GM21423 (cell line): Measurements from ENCODE around the gene PTN.

Experiments
- ATAC-seq: cut with Tn5 transposase; IDR thresholded peaks from one replicate; pipeline ENCODE4 v1.9.1; 2021; ENCODE audit warnings: mild to moderate bottlenecking, moderate library complexity; ENCODE audit not compliant: unreplicated experiment

Gene PTN, protein sequence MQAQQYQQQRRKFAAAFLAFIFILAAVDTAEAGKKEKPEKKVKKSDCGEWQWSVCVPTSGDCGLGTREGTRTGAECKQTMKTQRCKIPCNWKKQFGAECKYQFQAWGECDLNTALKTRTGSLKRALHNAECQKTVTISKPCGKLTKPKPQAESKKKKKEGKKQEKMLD

GRCh38 chr7:137343281-137343841 lies at the start of gene PTN:
Gene PTN (minus strand): TSS chr7:137343733. CDS start chr7:137254973, 88,760 bp downstream.
- ATAC-seq = no peak

DNA sequence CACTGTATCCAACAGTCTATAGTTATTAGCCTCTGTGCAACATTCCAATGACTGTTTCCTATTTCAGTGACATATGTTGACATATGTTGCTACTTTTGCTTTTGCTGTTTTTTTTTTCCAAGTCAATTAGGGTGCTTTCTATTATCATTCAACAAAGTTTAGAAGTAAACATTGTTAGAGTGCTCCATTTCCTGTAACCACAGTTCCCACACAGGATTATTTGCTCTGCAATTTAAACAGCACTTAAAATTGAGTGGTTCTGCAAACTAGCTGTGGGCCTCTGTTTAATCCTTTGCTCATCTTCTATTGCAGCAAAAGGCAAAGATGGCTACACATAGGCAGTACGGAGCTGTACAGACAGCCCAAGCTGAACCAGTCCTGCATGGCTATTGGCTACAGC lies 46.5 kb upstream of the PTN start:
- ATAC-seq = no peak

DNA sequence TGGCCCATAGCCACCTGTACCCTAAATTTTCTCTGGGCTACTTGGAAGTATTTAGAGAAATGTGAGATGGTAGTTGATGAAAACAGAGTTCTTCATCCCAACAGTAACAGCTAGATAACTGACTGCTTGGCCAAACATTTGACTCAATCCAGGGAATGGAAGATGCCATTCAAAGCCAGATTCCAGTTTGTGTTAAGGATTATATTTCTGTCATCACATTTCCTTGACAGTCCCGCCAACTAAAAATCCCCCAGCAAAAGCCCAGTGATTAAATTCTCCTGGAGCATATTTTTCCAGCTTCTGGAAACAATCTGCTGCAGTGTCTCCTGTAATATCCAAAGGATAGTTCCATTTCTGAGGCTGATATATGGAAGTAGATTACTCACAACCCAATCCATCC lies 45.4 kb upstream of the PTN start:
- ATAC-seq = no peak

GRCh38 chr7:137386966-137387365 lies 43.4 kb upstream of the PTN start:
- no peak for ATAC-seq

DNA sequence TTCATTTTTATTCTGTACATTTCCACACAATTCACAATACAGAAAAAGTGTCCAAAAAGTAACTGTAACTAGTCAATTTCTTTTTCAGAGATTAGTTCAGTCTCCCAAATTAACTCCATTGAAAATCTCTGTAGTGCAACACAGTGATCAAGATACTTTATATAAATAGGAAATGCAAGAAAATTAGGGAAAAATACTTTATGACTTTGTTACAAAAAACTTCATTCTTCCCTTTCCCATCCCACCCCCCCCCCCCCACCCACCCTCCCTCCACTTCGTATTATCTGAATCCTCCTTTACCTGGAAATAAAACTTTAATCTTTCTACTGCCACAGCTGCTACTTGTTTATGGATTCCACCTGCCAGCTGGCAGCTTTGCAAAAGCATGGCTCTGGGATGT lies 37.5 kb upstream of the PTN start:
- ATAC-seq = no peak

DNA sequence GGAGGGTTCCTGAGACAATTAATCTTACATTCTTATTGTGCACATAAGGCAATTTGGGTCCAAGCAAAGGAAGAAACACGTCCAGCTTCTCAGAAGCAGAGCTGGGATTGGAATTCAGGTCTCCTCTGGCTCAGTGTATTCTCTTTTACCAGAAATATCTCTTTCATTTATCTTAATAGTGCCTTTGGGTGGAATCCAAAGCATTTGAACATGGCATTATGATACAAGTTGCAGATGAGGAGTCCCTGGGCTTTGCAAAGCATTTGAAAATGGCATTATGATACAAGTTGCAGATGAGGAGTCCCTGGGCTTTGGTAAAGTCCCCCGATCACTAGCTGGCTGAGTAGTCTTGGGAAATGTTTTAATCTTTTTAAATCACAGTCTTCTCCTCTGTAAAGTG lies 30.0 kb upstream of the PTN start:
- no peak for ATAC-seq

DNA sequence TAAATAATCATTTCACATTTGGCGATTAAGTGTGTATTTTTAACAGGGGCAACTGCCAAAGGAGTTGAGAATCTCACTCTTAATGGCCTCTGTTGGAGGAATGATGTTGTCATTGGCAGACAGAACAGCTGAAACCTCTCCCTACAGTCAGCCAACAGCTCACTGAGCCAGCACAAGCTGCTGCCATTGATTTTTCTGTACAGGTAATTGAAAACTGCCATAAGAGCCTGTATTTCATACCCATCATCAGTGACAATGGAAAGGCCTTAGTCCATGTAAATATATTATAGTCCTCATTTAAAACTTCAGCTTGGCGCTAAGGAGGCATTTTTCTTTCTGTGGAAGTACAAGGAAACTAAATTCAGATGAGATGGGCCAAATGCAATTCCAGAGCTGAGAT lies 28.1 kb upstream of the PTN start:
- no peak for ATAC-seq

DNA sequence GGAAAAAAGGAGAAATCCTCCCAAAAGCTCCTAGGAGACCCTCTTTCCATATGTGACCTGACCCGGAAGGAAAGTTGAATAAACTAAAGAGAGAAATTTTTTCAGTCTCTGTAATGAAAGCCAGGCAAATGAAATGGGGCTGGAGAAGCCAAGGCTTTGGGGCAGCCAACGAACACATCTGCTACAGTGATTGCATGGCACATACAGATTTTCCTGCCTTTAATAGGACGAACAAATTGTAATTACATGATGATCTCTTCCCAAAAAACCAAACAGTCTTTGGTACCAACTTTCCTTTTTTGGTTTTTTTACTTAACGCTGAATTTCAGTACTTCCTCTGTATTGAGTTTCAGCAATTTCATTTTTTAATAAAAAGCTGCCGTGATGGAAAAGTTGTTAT lies 23.5 kb upstream of the PTN start:
- no peak for ATAC-seq

DNA sequence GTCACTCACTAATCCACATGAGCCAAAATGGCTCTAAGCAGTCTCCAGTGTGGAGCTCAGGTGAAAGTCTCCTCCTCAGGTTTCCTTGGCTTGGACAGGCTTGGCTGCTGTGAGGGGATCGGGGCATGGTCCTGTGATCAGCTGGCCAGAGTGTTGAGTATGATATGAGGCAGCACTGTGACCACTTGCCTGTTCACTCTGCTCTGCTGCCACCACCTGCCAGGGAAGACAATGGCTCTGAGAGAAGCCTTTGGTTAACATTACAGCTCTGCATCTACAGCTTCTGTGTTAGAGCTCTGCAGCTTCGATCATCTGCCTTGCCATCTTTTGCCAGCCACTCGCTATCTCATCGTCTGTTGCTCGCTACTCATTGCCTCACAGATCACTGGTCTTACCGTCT lies 20.1 kb upstream of the PTN start:
- ATAC-seq = no peak

GRCh38 chr7:137360087-137360679 lies 16.6 kb upstream of the PTN start:
- no peak for ATAC-seq

DNA sequence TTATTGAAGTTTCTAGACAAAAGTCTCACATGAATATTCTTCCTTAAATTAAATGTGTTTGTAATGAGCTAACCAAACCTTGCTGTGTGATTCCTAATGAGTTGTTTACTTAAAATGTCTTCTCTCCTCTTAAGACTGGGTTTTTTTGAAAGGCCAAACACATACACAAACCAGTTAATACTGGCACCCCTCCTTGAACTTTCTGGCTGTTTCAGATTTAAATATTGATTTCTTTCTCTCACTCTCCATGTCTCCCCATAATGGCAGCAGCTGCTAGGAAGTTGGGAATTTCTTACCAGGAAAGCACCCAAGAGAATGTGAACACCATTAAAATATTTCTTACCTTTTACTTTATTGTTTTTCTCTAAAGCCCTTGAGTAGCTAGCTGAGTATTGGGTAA lies 11.4 kb upstream of the PTN start:
- no peak for ATAC-seq

- ATAC-seq = no peak
Observed at GRCh38 chr7:137354396-137354795, 10.9 kb upstream of the PTN start.

DNA sequence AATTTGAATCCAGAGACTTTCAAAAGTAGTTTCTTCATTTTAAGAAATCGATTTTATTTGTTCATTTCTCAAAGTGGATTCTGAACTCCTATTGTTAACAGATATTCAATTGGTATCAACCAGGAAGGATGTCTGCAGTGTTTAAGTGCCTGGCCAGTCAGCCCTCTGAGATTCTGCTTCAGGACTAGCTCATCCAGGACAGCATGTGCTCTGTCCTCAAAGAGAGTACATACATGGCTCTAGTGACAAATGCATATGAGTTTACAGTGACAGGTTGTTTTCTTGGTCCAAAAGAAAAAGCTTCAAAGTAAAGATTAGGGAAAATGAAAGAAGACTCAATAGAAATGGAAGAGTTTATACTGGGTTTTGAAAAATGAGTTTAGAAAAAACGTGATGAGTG lies 8.4 kb upstream of the PTN start:
- no peak for ATAC-seq

DNA sequence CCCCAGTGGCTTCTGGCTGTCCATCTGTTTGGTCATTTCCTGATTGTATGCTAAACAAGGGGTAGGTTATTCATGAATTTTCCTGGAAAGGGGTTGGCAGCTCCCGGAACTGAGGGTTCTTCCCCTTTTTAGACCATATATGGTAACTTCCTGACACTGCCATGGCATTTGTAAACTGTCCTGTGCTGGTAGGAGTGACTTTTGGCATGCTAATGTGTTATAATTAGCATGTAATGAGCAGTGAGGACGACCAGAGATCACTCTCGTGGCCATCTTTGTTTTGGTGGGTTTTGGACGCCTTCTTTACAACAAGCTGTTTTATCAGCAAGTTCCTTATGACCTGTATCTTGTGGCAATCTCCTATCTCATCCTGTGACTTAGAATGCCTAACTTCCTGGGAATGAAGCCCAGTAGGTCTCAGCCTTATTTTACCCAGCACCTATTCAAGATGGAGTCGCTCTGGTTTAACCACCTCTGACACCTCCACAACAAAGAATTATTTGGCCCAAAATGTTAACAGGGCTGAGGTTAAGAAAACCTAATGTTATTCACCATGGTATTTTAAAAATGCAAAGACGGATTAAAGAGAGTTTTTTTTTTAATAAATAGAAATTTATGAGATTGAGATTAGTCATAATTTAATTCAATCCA lies 2.4 kb upstream of the PTN start:
- no peak for ATAC-seq

DNA sequence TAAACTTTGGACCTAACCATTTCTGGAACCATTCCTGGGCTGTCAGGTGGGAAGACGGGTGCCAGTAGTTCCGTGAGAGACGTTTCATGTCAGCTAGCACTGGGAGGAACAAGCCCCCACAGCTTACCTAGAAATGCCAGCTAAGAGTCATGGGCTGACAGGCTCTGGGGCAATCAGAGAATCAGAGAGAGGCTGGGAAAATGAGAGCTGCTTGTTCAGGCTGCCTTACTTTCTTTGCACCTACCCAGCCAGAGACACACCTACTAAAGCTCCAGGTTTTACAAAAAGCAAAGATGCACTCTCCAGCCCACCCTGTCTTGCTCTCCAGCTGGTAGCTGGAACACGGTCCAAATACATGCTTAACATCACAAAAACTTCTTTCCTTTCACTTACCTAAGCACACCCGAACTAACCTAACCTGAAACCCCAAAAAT lies 688 bp downstream of the PTN start:
- ATAC-seq = no peak

GRCh38 chr7:137342265-137342664 lies 1.3 kb downstream of the PTN start:
- ATAC-seq = no peak

GRCh38 chr7:137337902-137338301 lies 5.6 kb downstream of the PTN start:
- ATAC-seq = no peak

GRCh38 chr7:137335814-137336213 lies 7.7 kb downstream of the PTN start:
- ATAC-seq = no peak

GRCh38 chr7:137331378-137331777 lies 12.2 kb downstream of the PTN start:
- no peak for ATAC-seq

GRCh38 chr7:137329411-137329810 lies 14.1 kb downstream of the PTN start:
- ATAC-seq = no peak

- no peak for ATAC-seq
Observed at GRCh38 chr7:137328373-137329120, 15.0 kb downstream of the PTN start.

- no peak for ATAC-seq
Observed at GRCh38 chr7:137325927-137326326, 17.6 kb downstream of the PTN start.
